Retinal pigment epithelial cell (primary cell): ENCODE results near the gene TRIM65.
A peak's percentile ranks its signal among the peaks of the same experiment; 100 is the strongest.

Experiments used
- DNase-seq: peaks from one replicate; pipeline ENCODE4 v3.0.0-alpha.2; 2010; ENCODE audit warnings: low read depth
- H3K4me3 ChIP-seq: 2 replicates; pipeline ENCODE4 v1.5.1; 2011; ENCODE audit warnings: mild to moderate bottlenecking, low read length, control low read depth, moderate library complexity
- CTCF ChIP-seq: conservative IDR thresholded peaks from 2 replicates; pipeline ENCODE4 v1.5.1; 2011; ENCODE audit warnings: low read depth, low read length, control low read depth, inconsistent platforms

TRIM65 gene

GRCh38 chr17:75842963-75843576, 53.7 kb downstream of the TRIM65 start:
- H3K4me3 ChIP-seq = peak overlapping the region; percentile 44
- no peak for DNase-seq
- no peak for TF ChIP-seq CTCF

- no peak for DNase-seq
- no peak for TF ChIP-seq CTCF
- H3K4me3 ChIP-seq = no peak overlapping the region
Observed at GRCh38 chr17:75842411-75842810, 54.3 kb downstream of the TRIM65 start.

GRCh38 chr17:75840799-75841164, 56.0 kb downstream of the TRIM65 start:
- DNase-seq = no peak
- no peak overlapping the region for H3K4me3 ChIP-seq
- no peak for TF ChIP-seq CTCF

GRCh38 chr17:75839942-75840798, 56.6 kb downstream of the TRIM65 start:
- H3K4me3 ChIP-seq = no peak overlapping the region
- DNase-seq = no peak
- TF ChIP-seq CTCF = no peak
